Loucy (cell line): ENCODE data around the gene TMTC4.

ENCODE experiments used
- EZH2phosphoT487 ChIP-seq: fragments of 200-600 bp; IDR thresholded peaks from 2 replicates; pipeline ENCODE4 v1.6.1; 2018; ENCODE audit warnings: antibody characterized with exemption, mild to moderate bottlenecking, moderate library complexity, borderline replicate concordance
- TF ChIP-seq, protein P1 (sequence below): fragments of 200-600 bp; sonication (generic); conservative IDR thresholded peaks from 2 replicates; pipeline ENCODE4 v1.5.1; 2014; ENCODE audit warnings: mild to moderate bottlenecking, antibody characterized with exemption, low read length

DNA sequence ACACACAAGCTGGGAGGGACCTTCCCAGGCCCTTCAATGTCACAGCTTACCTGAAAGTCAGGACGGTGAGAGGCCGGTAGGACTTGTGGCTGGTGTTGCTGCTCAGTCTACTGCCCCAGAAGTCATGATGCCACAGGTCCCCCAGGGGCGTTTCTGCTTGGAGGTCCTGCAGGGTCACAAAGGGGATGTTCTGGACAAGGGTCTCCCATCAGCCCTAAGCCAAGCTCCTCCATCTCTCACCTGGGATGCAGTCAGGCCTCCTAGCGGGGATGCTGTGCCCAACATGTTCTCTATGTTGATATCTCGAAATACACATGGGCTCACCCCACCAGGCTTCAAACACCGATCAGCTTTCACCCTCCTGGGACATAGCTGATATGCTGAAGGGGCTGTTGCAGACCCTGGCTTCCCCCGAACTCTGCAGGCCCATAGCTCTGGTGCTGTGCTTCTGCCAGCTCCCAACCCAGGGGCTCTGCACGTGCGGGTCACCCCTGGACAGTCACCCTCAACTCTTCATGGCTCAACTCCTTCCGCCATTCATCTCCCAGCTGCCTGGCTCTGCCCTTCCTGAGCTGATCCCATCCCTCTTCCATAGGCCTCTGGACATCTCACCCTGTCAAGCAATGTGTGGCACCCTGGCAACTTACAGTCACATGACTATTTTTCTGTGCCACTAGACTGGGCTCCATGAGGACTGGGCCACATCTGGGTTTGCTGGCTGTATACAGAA, 10.3 kb downstream of the TMTC4 start:
- TF ChIP-seq, protein P1, sequence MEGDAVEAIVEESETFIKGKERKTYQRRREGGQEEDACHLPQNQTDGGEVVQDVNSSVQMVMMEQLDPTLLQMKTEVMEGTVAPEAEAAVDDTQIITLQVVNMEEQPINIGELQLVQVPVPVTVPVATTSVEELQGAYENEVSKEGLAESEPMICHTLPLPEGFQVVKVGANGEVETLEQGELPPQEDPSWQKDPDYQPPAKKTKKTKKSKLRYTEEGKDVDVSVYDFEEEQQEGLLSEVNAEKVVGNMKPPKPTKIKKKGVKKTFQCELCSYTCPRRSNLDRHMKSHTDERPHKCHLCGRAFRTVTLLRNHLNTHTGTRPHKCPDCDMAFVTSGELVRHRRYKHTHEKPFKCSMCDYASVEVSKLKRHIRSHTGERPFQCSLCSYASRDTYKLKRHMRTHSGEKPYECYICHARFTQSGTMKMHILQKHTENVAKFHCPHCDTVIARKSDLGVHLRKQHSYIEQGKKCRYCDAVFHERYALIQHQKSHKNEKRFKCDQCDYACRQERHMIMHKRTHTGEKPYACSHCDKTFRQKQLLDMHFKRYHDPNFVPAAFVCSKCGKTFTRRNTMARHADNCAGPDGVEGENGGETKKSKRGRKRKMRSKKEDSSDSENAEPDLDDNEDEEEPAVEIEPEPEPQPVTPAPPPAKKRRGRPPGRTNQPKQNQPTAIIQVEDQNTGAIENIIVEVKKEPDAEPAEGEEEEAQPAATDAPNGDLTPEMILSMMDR: no peak
- no peak for TF ChIP-seq EZH2phosphoT487
